ENCODE measurements around the gene PAPPA.

The PAPPA gene

DNA sequence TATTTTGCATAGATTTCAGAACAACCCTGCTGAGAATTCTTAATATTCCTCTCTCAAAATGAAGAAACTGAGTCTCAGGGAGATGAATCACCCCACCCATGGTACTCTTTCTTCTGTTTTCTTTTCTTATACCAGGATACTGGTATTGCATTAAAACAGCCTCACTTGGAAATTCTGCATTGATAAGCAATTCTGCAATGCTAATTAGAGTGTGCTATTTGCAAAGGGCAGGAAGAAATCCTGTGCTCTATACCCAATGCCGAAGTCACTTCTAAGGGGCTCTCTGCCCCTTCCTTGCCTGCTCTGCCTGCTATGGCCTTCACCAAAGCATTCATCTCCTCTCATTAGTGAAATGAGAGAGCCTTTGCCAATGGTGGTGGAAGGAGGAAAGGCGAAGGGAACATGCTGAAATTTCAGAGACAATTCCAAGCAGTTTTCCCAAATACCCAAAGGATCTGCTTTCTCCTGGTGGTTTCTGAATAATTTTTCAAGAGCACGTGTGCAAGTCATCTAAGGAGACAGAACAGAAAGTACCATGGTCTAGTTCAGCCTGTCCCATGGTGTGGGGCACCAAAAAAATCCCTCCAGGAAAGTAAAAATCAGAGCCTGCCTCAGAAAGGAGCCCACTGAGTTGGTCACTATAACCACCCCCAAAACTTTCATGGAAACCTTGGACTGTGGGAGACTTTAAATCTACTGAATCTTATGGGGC lies 156.5 kb downstream of the PAPPA start:
- H3K9me3 ChIP-seq (ENCODE audit: insufficient read depth, low read depth, low read length), result peaks cover 10% of the 10 kb centered on the region; the same call in 1 of the 2 replicates

GRCh38 chr9:116312221-116312620 lies 158.6 kb downstream of the PAPPA start:
- H3K27me3 ChIP-seq (ENCODE audit: insufficient read depth, low read length, poor library complexity, severe bottlenecking), result no peaks in the 10 kb centered on the region

More for the DNA sequence above, 156.5 kb downstream of the PAPPA start:
- Histone ChIP-seq H3K9me2 (replicated peaks; ENCODE audit: low read depth, low read length) (no peaks in the 10 kb centered on the region), H2AFZ (ENCODE audit: low read length) (no peak overlapping the region), H3K36me3 (ENCODE audit: insufficient read depth, low read length) (no peaks in the 10 kb centered on the region), H3K4me2 (ENCODE audit: low read depth, low read length, poor library complexity, severe bottlenecking) (no peak overlapping the region), H3K9ac (ENCODE audit: low read depth, low read length, poor library complexity, severe bottlenecking) (no peak overlapping the region), H4K20me1 (ENCODE audit: insufficient read depth, low read length, poor library complexity, severe bottlenecking) (no peaks in the 10 kb centered on the region), H3F3A (ENCODE audit: low read depth) (no peaks in the 10 kb centered on the region), H3K79me2 (ENCODE audit: insufficient read depth, low read length) (no peaks in the 10 kb centered on the region), H3K4me3 (ENCODE audit: low read length, poor library complexity, severe bottlenecking) (no peak overlapping the region), H3K4me1 (ENCODE audit: insufficient read depth, low read length, poor library complexity, severe bottlenecking) (no peaks in the 10 kb centered on the region), H3K27me3 (ENCODE audit: insufficient read depth, low read length, poor library complexity, severe bottlenecking) (no peaks in the 10 kb centered on the region)
- no peak for TF ChIP-seq CTCF (conservative IDR thresholded peaks at IDR 0.05; ENCODE audit: low read length)

DNA sequence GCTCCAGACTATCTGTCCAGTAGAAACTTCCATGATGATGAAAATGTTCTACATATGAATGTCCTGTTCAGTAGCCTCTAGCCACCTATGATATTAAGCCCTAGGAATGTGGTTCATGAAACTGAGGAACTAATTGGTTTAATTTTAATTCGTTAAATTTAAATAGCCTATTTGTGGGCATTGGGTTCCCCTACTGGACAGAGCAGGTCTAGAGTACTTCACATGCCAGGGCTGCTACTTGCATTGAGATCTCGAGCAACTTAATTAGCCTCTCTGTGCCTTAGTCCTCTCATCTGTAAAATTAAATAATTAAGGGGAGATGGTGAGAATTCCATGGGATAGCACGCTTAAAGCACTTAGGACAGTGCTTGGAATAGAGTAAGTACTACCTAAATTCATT lies 160.0 kb downstream of the PAPPA start:
- H3K4me3 ChIP-seq (ENCODE audit: low read length, poor library complexity, severe bottlenecking), result no peak overlapping the region
- H3K9ac ChIP-seq (ENCODE audit: low read depth, low read length, poor library complexity, severe bottlenecking), result no peak overlapping the region
- H3K36me3 ChIP-seq (ENCODE audit: insufficient read depth, low read length), result no peaks in the 10 kb centered on the region
- H3K79me2 ChIP-seq (ENCODE audit: insufficient read depth, low read length), result no peaks in the 10 kb centered on the region
- peaks cover 5% of the 10 kb centered on the region; the same call in 1 of the 2 replicates for H3K9me3 ChIP-seq (ENCODE audit: insufficient read depth, low read depth, low read length)
- no peaks in the 10 kb centered on the region for H3F3A ChIP-seq (ENCODE audit: low read depth)
- H3K4me2 ChIP-seq (ENCODE audit: low read depth, low read length, poor library complexity, severe bottlenecking), result no peak overlapping the region
- H2AFZ ChIP-seq (ENCODE audit: low read length), result no peak overlapping the region
- H3K4me1 ChIP-seq (ENCODE audit: insufficient read depth, low read length, poor library complexity, severe bottlenecking), result no peaks in the 10 kb centered on the region
- H3K27me3 ChIP-seq (ENCODE audit: insufficient read depth, low read length, poor library complexity, severe bottlenecking), result no peaks in the 10 kb centered on the region
- H4K20me1 ChIP-seq (ENCODE audit: insufficient read depth, low read length, poor library complexity, severe bottlenecking), result no peaks in the 10 kb centered on the region
- H3K9me2 ChIP-seq (replicated peaks; ENCODE audit: low read depth, low read length), result no peaks in the 10 kb centered on the region
- TF ChIP-seq EZH2phosphoT487 (IDR thresholded peaks at IDR 0.05; ENCODE audit: borderline replicate concordance) (no peak), CTCF (conservative IDR thresholded peaks at IDR 0.05; ENCODE audit: low read length) (no peak)

More at GRCh38 chr9:116312221-116312620, 158.6 kb downstream of the PAPPA start:
- Histone ChIP-seq H3F3A (ENCODE audit: low read depth) (no peaks in the 10 kb centered on the region), H3K9me2 (replicated peaks; ENCODE audit: low read depth, low read length) (no peaks in the 10 kb centered on the region), H3K4me1 (ENCODE audit: insufficient read depth, low read length, poor library complexity, severe bottlenecking) (no peaks in the 10 kb centered on the region), H2AFZ (ENCODE audit: low read length) (no peak overlapping the region), H3K4me3 (ENCODE audit: low read length, poor library complexity, severe bottlenecking) (no peak overlapping the region), H3K79me2 (ENCODE audit: insufficient read depth, low read length) (no peaks in the 10 kb centered on the region), H3K9ac (ENCODE audit: low read depth, low read length, poor library complexity, severe bottlenecking) (no peak overlapping the region), H3K36me3 (ENCODE audit: insufficient read depth, low read length) (no peaks in the 10 kb centered on the region), H4K20me1 (ENCODE audit: insufficient read depth, low read length, poor library complexity, severe bottlenecking) (no peaks in the 10 kb centered on the region), H3K4me2 (ENCODE audit: low read depth, low read length, poor library complexity, severe bottlenecking) (no peak overlapping the region), H3K9me3 (ENCODE audit: insufficient read depth, low read depth, low read length) (peaks cover 10% of the 10 kb centered on the region; the same call in 1 of the 2 replicates)
- TF ChIP-seq EZH2phosphoT487 (IDR thresholded peaks at IDR 0.05; ENCODE audit: borderline replicate concordance) (no peak), CTCF (conservative IDR thresholded peaks at IDR 0.05; ENCODE audit: low read length) (no peak)
